ENCODE measurements around the gene COL8A1.

- TF ChIP-seq CHD4 (IDR thresholded peaks at IDR 0.05) (no peak), POLR2AphosphoS5 (IDR thresholded peaks at IDR 0.05; ENCODE audit: low read length) (no peak), RCOR1 (conservative IDR thresholded peaks at IDR 0.05; ENCODE audit: low read depth, low read length) (no peak), TAF1 (IDR thresholded peaks at IDR 0.05; ENCODE audit: borderline replicate concordance, low read depth, low read length) (no peak), CTCF (IDR thresholded peaks at IDR 0.05 in 2 of 3, conservative IDR thresholded peaks at IDR 0.05 in 1 of 3; ENCODE audit: control insufficient read depth in 2 of 3, extremely low read depth in 1 of 3, insufficient read depth in 1 of 3, low read depth in 3 of 3, low read length in 3 of 3) (no peak), PBX3 (IDR thresholded peaks at IDR 0.05; ENCODE audit: insufficient replicate concordance, low read depth, low read length) (no peak), POLR2A (IDR thresholded peaks at IDR 0.05; ENCODE audit: low read depth, low read length) (no peak), SMAD1 (IDR thresholded peaks at IDR 0.05; ENCODE audit: low read depth, partially characterized antibody) (no peak), SMC3 (IDR thresholded peaks at IDR 0.05; ENCODE audit: borderline replicate concordance, low read length) (no peak), SP1 (IDR thresholded peaks at IDR 0.05; ENCODE audit: low read depth, low read length) (no peak)
- TF ChIP-seq, protein P1, sequence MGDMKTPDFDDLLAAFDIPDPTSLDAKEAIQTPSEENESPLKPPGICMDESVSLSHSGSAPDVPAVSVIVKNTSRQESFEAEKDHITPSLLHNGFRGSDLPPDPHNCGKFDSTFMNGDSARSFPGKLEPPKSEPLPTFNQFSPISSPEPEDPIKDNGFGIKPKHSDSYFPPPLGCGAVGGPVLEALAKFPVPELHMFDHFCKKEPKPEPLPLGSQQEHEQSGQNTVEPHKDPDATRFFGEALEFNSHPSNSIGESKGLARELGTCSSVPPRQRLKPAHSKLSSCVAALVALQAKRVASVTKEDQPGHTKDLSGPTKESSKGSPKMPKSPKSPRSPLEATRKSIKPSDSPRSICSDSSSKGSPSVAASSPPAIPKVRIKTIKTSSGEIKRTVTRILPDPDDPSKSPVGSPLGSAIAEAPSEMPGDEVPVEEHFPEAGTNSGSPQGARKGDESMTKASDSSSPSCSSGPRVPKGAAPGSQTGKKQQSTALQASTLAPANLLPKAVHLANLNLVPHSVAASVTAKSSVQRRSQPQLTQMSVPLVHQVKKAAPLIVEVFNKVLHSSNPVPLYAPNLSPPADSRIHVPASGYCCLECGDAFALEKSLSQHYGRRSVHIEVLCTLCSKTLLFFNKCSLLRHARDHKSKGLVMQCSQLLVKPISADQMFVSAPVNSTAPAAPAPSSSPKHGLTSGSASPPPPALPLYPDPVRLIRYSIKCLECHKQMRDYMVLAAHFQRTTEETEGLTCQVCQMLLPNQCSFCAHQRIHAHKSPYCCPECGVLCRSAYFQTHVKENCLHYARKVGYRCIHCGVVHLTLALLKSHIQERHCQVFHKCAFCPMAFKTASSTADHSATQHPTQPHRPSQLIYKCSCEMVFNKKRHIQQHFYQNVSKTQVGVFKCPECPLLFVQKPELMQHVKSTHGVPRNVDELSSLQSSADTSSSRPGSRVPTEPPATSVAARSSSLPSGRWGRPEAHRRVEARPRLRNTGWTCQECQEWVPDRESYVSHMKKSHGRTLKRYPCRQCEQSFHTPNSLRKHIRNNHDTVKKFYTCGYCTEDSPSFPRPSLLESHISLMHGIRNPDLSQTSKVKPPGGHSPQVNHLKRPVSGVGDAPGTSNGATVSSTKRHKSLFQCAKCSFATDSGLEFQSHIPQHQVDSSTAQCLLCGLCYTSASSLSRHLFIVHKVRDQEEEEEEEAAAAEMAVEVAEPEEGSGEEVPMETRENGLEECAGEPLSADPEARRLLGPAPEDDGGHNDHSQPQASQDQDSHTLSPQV (IDR thresholded peaks at IDR 0.05): no peak
These were observed 208.2 kb downstream of the COL8A1 start for GRCh38 chr3:99846477-99847160.

Data from GM12878 (cell line).